ENCODE results near the gene SAMD4A.
"Not testable (repeated sequence)": the region's sequence is repeated elsewhere in the genome, so short reads cannot be mapped to it uniquely, and the experiment has no call there.

The SAMD4A gene

DNA sequence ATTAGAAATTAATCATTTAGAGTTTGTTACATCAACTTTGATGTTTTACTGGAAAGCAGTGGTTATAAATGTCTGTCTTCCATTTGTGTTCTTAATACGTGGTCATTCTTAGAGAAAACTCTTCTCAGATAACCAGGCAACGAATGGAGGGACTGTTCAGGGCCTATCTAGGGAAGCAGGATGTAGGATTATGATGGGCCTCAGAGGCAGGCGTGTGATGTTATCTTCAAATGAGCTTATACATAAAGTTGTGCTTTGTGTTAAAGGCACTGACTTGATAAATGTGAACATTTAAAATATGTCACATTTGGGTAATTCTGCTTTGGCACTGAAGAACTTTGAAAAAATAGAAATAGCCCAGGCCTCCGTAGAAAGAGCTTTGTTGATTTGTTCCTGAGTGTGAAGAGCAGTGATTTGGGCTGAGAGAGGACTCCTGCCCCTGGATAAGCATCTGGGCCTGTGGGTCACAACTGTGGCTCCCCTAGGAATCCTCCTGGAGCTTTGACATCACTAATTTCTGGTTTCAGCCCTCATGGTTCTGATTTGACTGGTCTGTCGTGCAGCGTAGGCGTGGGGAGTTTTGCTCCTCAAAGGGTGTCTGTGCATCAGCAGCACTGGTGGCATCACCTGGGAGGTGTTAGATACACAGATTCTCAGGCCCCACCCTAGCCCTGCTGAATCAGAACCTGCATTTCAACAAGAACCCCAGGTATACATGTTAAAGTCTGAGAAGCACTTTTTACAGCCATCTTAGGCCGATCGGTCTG, 55.4 kb downstream of the SAMD4A start:
- Histone ChIP-seq H3K9me3 (ENCODE audit: control insufficient read depth, insufficient read depth, low read length) (no peaks in the 10 kb centered on the region), H3K36me3 (ENCODE audit: insufficient read depth, low read length) (peaks cover 3% of the 10 kb centered on the region; the same call in 1 of the 2 replicates), H3K9ac (ENCODE audit: low read depth, low read length) (no peak overlapping the region), H3K4me1 (ENCODE audit: insufficient read depth, low read length) (peaks cover 32% of the 10 kb centered on the region)

DNA sequence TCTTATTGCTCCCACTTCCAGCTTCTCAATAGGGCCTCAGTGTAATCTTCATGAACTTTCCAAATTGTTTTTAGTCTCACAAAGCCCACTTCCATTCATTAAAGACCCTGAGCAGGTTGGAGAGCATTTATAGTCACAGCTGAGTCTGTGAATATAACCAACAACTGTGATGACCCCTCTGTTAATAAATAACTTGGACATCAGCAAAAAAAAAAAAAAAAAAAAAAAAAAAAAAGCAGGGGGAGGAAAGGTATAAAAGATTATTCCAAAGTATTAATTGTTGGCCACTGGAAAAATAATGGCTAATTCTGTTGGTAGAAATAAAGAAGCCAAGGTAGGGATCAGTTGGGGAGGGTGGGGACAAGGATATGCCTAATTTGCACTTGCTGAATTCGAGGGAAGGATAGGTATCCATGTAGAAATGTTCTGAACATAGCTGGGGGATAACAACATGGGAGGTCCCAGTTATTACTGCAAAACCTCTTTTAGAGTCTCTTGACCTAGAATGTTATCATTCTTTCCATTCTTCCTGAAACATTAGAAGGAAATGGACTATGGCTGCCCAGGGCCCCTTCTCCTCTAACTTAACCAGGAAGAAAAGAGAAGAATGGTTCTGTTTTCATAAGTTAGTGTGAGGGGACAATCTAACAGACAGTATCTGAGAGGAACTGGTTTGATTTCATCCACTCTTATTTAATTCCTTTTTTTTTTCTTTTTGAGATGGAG, 56.5 kb downstream of the SAMD4A start:
- no peak overlapping the region for H3K9ac ChIP-seq (ENCODE audit: low read depth, low read length)
- H3K9me3 ChIP-seq (ENCODE audit: control insufficient read depth, insufficient read depth, low read length), result no peaks in the 10 kb centered on the region
- peaks cover 3% of the 10 kb centered on the region; the same call in 1 of the 2 replicates for H3K36me3 ChIP-seq (ENCODE audit: insufficient read depth, low read length)
- peaks cover 37% of the 10 kb centered on the region for H3K4me1 ChIP-seq (ENCODE audit: insufficient read depth, low read length)

DNA sequence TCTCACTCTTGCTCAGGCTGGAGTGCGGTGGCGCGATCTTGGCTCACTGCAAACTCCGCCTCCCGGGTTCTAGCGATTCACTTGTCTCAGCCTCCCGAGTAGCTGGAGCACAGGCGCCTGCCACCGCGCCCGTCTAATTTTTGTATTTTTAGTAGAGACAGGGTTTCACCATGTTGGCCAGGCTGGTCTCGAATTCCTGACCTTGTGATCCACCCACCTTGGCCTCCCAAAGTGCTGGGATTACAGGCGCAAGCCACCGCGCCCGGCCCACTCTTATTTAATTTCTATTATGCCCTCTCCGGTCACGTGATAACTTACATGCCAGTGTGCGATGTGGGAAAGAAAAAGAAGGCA, 57.1 kb downstream of the SAMD4A start:
- not testable (repeated sequence) for H3K36me3 ChIP-seq (ENCODE audit: insufficient read depth, low read length); H3K9me3 ChIP-seq (ENCODE audit: control insufficient read depth, insufficient read depth, low read length); H3K9ac ChIP-seq (ENCODE audit: low read depth, low read length)
- H3K4me1 ChIP-seq (ENCODE audit: insufficient read depth, low read length), result peaks cover 37% of the 10 kb centered on the region

DNA sequence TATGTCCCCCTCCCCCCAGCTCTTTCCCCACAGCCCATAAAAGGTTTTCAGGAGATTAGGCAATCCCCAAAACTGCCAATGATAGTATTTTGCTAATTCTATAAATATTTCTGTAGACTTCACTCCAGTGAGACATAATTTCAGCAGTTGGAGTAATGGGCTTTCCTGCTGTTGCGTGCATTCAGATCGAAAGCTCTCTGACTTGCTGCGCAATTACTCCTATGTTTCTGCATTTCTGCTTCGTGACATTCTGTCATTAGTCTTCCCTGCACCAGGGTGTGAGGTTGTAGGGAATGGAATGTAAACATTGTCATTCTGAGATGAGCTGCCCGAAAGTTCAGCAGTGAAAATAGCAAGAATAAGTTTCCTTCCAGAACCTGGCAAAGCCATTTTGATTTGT, 58.2 kb downstream of the SAMD4A start:
- no peaks in the 10 kb centered on the region for H3K36me3 ChIP-seq (ENCODE audit: insufficient read depth, low read length)
- H3K9me3 ChIP-seq (ENCODE audit: control insufficient read depth, insufficient read depth, low read length), result no peaks in the 10 kb centered on the region
- peaks cover 37% of the 10 kb centered on the region for H3K4me1 ChIP-seq (ENCODE audit: insufficient read depth, low read length)
- H3K9ac ChIP-seq (ENCODE audit: low read depth, low read length), result no peak overlapping the region; the same call in 1 of the 2 replicates

DNA sequence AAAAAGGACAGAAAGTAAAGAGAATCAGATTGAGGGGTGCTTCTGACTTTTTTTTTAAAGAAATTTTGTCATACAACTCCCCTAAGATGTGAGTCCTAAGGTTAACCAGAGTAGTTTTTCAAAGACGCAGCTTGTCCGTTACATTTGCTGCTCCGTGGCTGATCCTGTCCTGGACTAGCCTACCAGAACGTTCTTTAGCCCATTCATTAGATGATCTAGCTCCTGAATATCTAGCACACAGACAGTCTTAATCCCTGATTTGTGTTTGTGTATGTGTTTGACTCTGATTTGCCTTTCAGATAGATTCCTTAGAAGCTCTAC, 60.3 kb downstream of the SAMD4A start:
- Histone ChIP-seq H3K9ac (ENCODE audit: low read depth, low read length) (no peak overlapping the region), H3K36me3 (ENCODE audit: insufficient read depth, low read length) (no peaks in the 10 kb centered on the region; the same call in 1 of the 2 replicates), H3K9me3 (ENCODE audit: control insufficient read depth, insufficient read depth, low read length) (no peaks in the 10 kb centered on the region), H3K4me1 (ENCODE audit: insufficient read depth, low read length) (peaks cover 37% of the 10 kb centered on the region)

DNA sequence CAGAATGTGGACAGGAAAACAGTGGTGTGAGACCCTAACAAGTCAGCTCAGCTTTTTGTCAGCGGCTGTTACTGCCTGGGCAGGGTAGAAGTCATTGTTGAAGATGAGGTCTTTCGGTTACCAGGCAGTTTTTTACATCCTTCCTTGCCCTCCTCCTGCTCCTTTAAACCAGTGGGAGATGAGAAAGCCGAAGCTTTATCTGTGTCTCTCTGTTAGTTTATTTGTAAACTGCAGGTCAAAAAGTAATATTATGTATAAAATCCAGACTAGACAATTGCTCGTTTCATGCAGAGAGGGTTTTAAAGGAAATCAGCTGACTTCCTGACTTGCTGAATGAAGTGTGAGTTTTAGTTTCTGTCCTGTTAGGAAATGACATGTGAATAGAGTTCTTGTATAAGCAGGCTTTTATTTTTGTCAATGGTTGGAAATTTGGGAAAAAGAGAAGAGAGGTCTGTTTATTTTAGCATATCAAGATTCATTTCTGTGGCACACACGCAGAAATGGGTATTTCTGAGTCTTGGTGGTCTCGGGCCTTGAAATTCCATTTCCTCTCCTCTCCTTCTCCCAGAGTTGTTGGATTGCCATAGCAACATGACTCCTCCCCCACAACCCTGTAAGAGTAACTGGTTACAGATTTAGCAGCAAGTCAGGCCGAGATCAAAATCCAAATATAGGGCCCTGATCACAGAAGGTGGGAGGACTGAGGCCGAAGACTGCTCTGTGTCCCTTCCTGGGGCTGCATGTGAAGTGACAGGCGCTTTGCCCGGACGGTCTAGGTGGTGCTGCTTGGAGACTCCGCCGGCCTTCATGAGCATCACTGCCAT, 60.8 kb downstream of the SAMD4A start:
- Histone ChIP-seq H3K9me3 (ENCODE audit: control insufficient read depth, insufficient read depth, low read length) (no peaks in the 10 kb centered on the region), H3K4me1 (ENCODE audit: insufficient read depth, low read length) (peaks cover 37% of the 10 kb centered on the region), H3K9ac (ENCODE audit: low read depth, low read length) (no peak overlapping the region), H3K36me3 (ENCODE audit: insufficient read depth, low read length) (no peaks in the 10 kb centered on the region; the same call in 1 of the 2 replicates)

DNA sequence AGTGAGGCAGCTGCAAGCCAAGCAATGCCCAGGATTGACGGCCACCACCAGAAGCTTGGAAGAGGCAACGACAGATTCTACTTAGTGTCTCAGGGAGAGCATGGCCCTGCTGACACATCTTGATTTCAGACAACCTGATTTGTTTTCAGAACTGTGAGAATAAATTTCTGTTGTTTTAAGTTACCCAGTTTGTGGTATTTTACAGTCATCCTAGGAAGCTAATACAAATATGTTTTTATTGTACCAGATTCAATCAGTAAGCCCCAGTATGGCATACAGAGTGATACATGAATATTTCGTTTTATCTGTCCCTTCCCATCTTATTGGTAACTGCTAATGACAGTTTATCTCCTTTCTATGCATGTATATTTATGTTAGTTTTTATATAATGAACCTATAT, 62.3 kb downstream of the SAMD4A start:
- H3K36me3 ChIP-seq (ENCODE audit: insufficient read depth, low read length), result no peaks in the 10 kb centered on the region; the same call in 1 of the 2 replicates
- H3K9ac ChIP-seq (ENCODE audit: low read depth, low read length), result no peak overlapping the region
- H3K4me1 ChIP-seq (ENCODE audit: insufficient read depth, low read length), result peaks cover 36% of the 10 kb centered on the region
- H3K9me3 ChIP-seq (ENCODE audit: control insufficient read depth, insufficient read depth, low read length), result no peaks in the 10 kb centered on the region

DNA sequence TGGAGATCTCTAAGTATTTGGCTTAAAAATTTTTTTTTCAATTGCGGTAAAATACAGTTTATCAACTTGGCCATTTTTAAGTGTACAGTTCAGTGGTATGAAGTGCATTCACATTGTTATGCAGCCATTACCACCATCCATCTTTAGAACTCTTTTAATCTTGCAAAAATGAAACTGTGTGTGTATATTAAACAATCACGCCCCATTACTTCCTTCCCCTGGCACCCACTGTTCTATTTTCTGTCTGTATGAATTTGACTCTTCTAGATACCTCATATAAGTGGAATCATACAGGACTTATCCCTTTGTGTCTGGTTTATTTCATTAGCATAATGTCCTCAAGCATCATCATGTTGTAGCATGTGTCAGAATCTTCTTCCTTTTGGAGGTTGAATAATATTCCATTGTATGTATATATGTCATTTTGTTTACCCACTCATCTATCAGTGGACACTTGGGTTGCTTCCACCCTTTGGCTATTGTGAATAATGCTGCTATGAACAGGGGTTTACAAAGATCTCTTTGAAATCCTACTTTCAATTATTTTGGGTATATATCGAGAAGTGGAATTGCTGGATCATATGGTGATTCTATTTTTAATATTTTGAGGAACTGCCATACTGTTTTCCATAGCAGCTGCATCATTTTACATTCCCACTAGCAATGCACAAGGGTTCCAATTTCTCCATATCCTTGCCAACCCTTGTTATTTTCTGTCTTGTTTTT, 62.9 kb downstream of the SAMD4A start:
- Histone ChIP-seq H3K9ac (ENCODE audit: low read depth, low read length) (no peak overlapping the region), H3K9me3 (ENCODE audit: control insufficient read depth, insufficient read depth, low read length) (no peaks in the 10 kb centered on the region), H3K36me3 (ENCODE audit: insufficient read depth, low read length) (no peaks in the 10 kb centered on the region; the same call in 1 of the 2 replicates), H3K4me1 (ENCODE audit: insufficient read depth, low read length) (peaks cover 29% of the 10 kb centered on the region)

DNA sequence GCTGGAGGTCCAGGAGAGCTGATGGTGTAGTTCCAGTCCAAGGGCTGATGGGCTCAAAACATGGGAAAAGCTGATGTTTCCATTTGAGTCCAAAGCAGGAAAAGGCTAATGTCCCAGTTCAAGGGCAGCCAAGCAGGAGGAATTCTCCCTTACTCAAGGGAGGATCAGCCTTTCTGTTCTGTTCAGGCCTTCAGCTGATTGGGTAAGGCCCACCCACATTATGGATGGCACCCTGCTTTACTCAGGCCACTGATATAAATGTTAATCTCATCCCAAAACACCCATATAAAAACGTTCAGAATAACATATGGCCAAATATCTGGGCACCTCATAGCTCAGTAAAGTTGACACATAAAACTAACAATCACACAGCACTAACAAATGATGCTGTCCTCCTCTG, 64.1 kb downstream of the SAMD4A start:
- no peaks in the 10 kb centered on the region for H3K9me3 ChIP-seq (ENCODE audit: control insufficient read depth, insufficient read depth, low read length)
- H3K4me1 ChIP-seq (ENCODE audit: insufficient read depth, low read length), result peaks cover 21% of the 10 kb centered on the region
- no peaks in the 10 kb centered on the region; the same call in 1 of the 2 replicates for H3K36me3 ChIP-seq (ENCODE audit: insufficient read depth, low read length)
- H3K9ac ChIP-seq (ENCODE audit: low read depth, low read length), result no peak overlapping the region

DNA sequence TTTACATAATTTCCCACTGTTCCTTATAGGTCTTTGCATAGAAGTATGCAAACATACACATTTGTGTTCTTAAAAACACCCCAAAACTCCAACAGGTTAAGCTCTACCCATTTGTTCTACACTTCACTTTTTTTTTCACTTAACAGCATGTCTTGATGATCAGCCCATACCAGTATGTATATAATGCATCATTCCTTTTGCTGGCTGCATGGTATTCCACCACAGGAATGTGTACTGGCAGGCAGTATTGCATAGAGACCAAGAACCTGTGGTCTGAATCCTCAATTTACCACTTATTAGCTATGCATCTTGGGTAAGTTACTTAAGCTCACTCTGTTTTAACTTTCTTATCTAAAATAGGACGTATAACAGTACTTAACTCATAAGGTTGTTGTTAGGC, 65.5 kb downstream of the SAMD4A start:
- peaks cover 14% of the 10 kb centered on the region for H3K4me1 ChIP-seq (ENCODE audit: insufficient read depth, low read length)
- H3K9me3 ChIP-seq (ENCODE audit: control insufficient read depth, insufficient read depth, low read length), result no peaks in the 10 kb centered on the region
- no peak overlapping the region for H3K9ac ChIP-seq (ENCODE audit: low read depth, low read length)
- H3K36me3 ChIP-seq (ENCODE audit: insufficient read depth, low read length), result no peaks in the 10 kb centered on the region; the same call in 1 of the 2 replicates

DNA sequence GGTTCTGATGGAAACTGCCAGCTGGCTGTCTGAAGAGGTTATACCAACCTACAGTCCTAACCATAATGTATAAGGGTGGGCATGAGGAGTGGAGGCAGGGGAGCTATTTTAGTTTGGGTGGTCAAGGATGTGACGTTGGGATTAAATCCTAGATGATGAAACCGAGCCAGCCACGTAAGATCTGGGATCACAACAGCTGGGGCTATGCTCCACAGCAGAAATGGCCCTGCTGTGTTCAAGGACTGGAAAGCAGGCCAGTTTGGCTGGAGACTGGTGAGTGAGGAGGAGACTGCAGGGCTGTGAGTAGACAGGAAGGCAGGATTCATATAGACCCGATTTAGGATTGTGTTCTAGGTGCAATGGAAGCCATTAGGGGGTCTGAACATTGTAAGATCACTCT, 66.1 kb downstream of the SAMD4A start:
- H3K9ac ChIP-seq (ENCODE audit: low read depth, low read length), result no peak overlapping the region
- H3K4me1 ChIP-seq (ENCODE audit: insufficient read depth, low read length), result peaks cover 11% of the 10 kb centered on the region; the same call in 1 of the 2 replicates
- no peaks in the 10 kb centered on the region; the same call in 1 of the 2 replicates for H3K36me3 ChIP-seq (ENCODE audit: insufficient read depth, low read length)
- no peaks in the 10 kb centered on the region for H3K9me3 ChIP-seq (ENCODE audit: control insufficient read depth, insufficient read depth, low read length)

DNA sequence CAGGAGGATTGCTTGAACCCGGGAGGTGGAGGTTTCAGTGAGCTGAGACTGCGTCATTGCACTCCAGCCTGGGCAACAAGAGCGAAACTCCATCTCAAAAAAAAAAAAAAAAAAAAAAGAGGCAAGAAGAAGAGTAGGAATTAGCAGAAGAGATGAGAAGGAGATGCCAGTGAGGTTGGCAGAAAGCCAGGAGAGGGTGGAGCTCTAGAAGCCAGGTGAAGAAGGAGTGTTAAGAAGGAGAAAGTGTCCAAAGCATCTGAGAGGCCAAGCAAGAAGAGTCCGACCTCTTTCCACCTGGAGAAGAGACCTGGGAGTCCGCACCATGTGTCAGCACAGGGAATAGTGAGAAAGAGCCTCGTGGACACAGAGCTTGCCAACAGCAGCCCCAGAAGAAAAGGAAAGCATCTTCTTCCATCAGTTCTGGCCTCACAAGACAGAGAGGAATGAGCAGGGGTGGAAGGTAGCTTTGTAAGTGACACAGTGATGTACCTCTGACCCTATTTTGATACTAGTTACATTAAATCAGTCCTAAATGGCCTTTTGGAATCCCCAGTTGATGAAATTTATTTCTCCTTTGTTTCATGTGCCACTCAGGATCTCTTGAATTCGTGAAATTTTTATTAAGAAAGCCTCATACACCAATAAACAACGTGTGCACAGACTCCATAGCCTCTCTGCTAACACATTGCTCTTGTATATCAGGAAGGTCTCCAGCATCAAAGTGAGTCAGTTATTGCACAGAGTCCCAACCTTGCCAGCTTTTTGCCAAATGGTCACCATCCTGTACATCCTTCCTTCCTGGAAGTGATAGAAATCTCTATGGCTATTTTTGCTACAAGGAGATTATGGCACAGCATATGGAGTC, 70.6 kb downstream of the SAMD4A start:
- no peaks in the 10 kb centered on the region for H3K9me3 ChIP-seq (ENCODE audit: control insufficient read depth, insufficient read depth, low read length)
- H3K9ac ChIP-seq (ENCODE audit: low read depth, low read length), result no peak overlapping the region
- H3K36me3 ChIP-seq (ENCODE audit: insufficient read depth, low read length), result no peaks in the 10 kb centered on the region
- H3K4me1 ChIP-seq (ENCODE audit: insufficient read depth, low read length), result peaks cover 27% of the 10 kb centered on the region

DNA sequence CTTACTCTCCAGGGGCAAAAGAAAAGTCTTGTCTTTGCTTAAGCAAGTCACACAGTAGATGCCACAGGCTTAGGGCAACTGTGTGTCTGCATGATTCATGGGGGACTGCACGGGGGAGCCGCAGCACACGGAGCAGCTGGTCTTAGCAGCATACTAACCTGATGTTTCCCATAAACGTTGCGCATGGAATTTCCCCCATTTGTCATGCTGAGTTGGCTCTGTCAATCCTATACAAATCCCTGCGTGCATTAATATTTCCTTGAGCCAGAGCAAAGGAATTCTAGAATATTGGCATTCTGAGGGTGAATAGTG, 71.2 kb downstream of the SAMD4A start:
- Histone ChIP-seq H3K36me3 (ENCODE audit: insufficient read depth, low read length) (no peaks in the 10 kb centered on the region), H3K9ac (ENCODE audit: low read depth, low read length) (no peak overlapping the region), H3K4me1 (ENCODE audit: insufficient read depth, low read length) (peaks cover 33% of the 10 kb centered on the region), H3K9me3 (ENCODE audit: control insufficient read depth, insufficient read depth, low read length) (no peaks in the 10 kb centered on the region)
